Thyroid gland (tissue), 4 donors: ENCODE results near the gene AGO4. TPM values are rescaled to one million over a fixed set of nuclear protein-coding genes. Genes with fewer than 3 reads are reported as not detected.
"Not testable (repeated sequence)": the region's sequence is repeated elsewhere in the genome, so short reads cannot be mapped to it uniquely, and the experiment has no call there.

ENCODE experiments used
- DNase-seq, 2 donors: peaks; one replicate each; pipeline ENCODE4 v3.0.0-alpha.2; 2019
- H3K27ac ChIP-seq, 3 donors: fragments of 200-600 bp; sonication (generic); 1 replicate in 2 of 3; 2 replicates in 1 of 3; pipeline ENCODE4 v1.5.1; 2016 to 2019; ENCODE audit warnings: mild to moderate bottlenecking in 1 of 3, moderate library complexity in 1 of 3
- H3K27me3 ChIP-seq: fragments of 200-600 bp; sonication (generic); one replicate; pipeline ENCODE4 v1.5.1; 2019
- H3K36me3 ChIP-seq, 2 donors: fragments of 200-600 bp; sonication (generic); one replicate each; pipeline ENCODE4 v1.5.1; 2016 to 2019
- H3K4me1 ChIP-seq, 2 donors: fragments of 200-600 bp; sonication (generic); one replicate each; pipeline ENCODE4 v1.5.1; 2017 to 2019
- H3K4me3 ChIP-seq, 3 donors: fragments of 200-600 bp; sonication (generic); replicated peaks in 1 of 3; 1 replicate in 2 of 3; 2 replicates in 1 of 3; pipeline ENCODE4 v1.5.1; 2016; ENCODE audit warnings: mild to moderate bottlenecking in 1 of 3
- H3K9me3 ChIP-seq: fragments of 200-600 bp; sonication (generic); one replicate; pipeline ENCODE4 v1.5.1; 2017
- CTCF ChIP-seq, 6 experiments: fragments of 200-600 bp in 3 of 6; fragments of 450-650 bp in 3 of 6; sonication (generic) in 3 of 6; IDR thresholded peaks; one replicate each; pipeline ENCODE4 v1.5.1; 2016 to 2019; ENCODE audit warnings: antibody characterized with exemption in 6 of 6, mild to moderate bottlenecking in 2 of 6, inconsistent platforms in 1 of 6, moderate library complexity in 1 of 6
- POLR2A ChIP-seq, 2 donors: fragments of 450-650 bp; IDR thresholded peaks; one replicate each; pipeline ENCODE4 v1.6.1; 2017; ENCODE audit warnings: antibody characterized with exemption in 2 of 2, mild to moderate bottlenecking in 2 of 2, moderate library complexity in 1 of 2
- whole genome bisulfite sequencing, 2 donors: methylation state at CpG; one replicate each; pipeline ENCODE4 v1.1.5; 2017; 5-methylcytosine and 5-hydroxymethylcytosine counted together
- intact Hi-C: fragments of 100-400 bp; cut with DNase I; formaldehyde crosslinking; loops from one replicate; pipeline ENCODE4 v1.15.1; 2023
- total RNA-seq, 4 donors: library from RNA; depleted of rRNA; stranded (reverse); fragments of >200 nt; gene quantifications; one replicate each; pipeline ENCODE4 v1.2.3, GENCODE V29; 2016

The AGO4 gene
- total RNA-seq, 4 donors from 2014 or later = 10.2 to 25.4 (median 13.2) TPM

GRCh38 chr1:35885961-35886558 is 78.2 kb downstream of the AGO4 start:
- no peaks in the 10 kb centered on the region for H3K9me3 ChIP-seq
- 75 to 81% methylated on average over 4 of the region's 4 CpGs for WGBS, 2 donors
- DNase-seq = no peak
- no peak overlapping the region for H3K4me3 ChIP-seq
- no peak for TF ChIP-seq CTCF (IDR thresholded peaks at IDR 0.05)
- TF ChIP-seq POLR2A (IDR thresholded peaks at IDR 0.05) = no peak
- intact Hi-C loops = no loop called here
- H3K4me1 ChIP-seq = peaks cover 7 to 11% of the 10 kb centered on the region in 2 donors
- H3K27me3 ChIP-seq = no peaks in the 10 kb centered on the region
- H3K36me3 ChIP-seq = peaks cover 4 to 7% of the 10 kb centered on the region in 2 donors
- no peak overlapping the region for H3K27ac ChIP-seq

- TF ChIP-seq CTCF (IDR thresholded peaks at IDR 0.05) = no peak
- no peak for TF ChIP-seq POLR2A (IDR thresholded peaks at IDR 0.05)
- Histone ChIP-seq H3K27me3 (no peaks in the 10 kb centered on the region), H3K36me3 (peaks cover 4 to 8% of the 10 kb centered on the region in 2 donors), H3K9me3 (no peaks in the 10 kb centered on the region), H3K27ac (no peak overlapping the region), H3K4me3 (no peak overlapping the region), H3K4me1 (peaks cover 7 to 11% of the 10 kb centered on the region in 2 donors)
- DNase-seq = no peak
- WGBS, 2 donors = 59 to 64% methylated on average over 3 of the region's 3 CpGs
- intact Hi-C loops = no loop called here
These were observed 79.0 kb downstream of the AGO4 start for GRCh38 chr1:35886577-35887431.

- TF ChIP-seq CTCF (IDR thresholded peaks at IDR 0.05) (no peak), POLR2A (IDR thresholded peaks at IDR 0.05) (no peak)
- Histone ChIP-seq H3K9me3 (no peaks in the 10 kb centered on the region), H3K4me1 (peaks cover 7 to 11% of the 10 kb centered on the region in 2 donors), H3K36me3 (peaks cover 4 to 10% of the 10 kb centered on the region in 2 donors), H3K4me3 (no peak overlapping the region), H3K27me3 (no peaks in the 10 kb centered on the region), H3K27ac (no peak overlapping the region)
- DNase-seq = no peak
- intact Hi-C loops = no loop called here
- 87 to 92% methylated on average over 2 of the region's 2 CpGs for WGBS, 2 donors
These were observed 79.7 kb downstream of the AGO4 start for GRCh38 chr1:35887508-35887907.

- WGBS, 2 donors = 91 to 98% methylated on average over 11 of the region's 11 CpGs
- intact Hi-C loops = no loop called here
- peaks cover 8 to 17% of the 10 kb centered on the region in 2 donors for H3K36me3 ChIP-seq
These were observed 80.4 kb downstream of the AGO4 start for GRCh38 chr1:35888255-35888654.

GRCh38 chr1:35888981-35889380 is 81.2 kb downstream of the AGO4 start:
- H3K9me3 ChIP-seq, H3K27ac ChIP-seq, H3K4me3 ChIP-seq, intact Hi-C loops, DNase-seq, H3K27me3 ChIP-seq, H3K4me1 ChIP-seq: not testable (repeated sequence)
- 86 to 89% methylated on average over 3 of the region's 3 CpGs for WGBS, 2 donors
- H3K36me3 ChIP-seq = peaks cover 11 to 24% of the 10 kb centered on the region in 2 donors

More at GRCh38 chr1:35888255-35888654, 80.4 kb downstream of the AGO4 start:
- H3K4me3 ChIP-seq = no peak overlapping the region
- no peak for DNase-seq
- H3K27ac ChIP-seq = no peak overlapping the region
- H3K27me3 ChIP-seq = no peaks in the 10 kb centered on the region
- H3K9me3 ChIP-seq = no peaks in the 10 kb centered on the region
- peaks cover 7 to 11% of the 10 kb centered on the region in 2 donors for H3K4me1 ChIP-seq
- TF ChIP-seq POLR2A (IDR thresholded peaks at IDR 0.05) (no peak), CTCF (IDR thresholded peaks at IDR 0.05) (no peak)
